Inferior parietal cortex (tissue), 1 donor: ENCODE data around the gene RMRP.

Experiments used
- DNase-seq: peaks from one replicate; pipeline ENCODE4 v3.0.0-alpha.2; 2016; ENCODE audit errors: extremely low spot score

Gene RMRP

GRCh38 chr9:35687306-35687705, 29.5 kb upstream of the RMRP start:
- no peak for DNase-seq

- no peak for DNase-seq
Observed at GRCh38 chr9:35686222-35687203, 28.7 kb upstream of the RMRP start.

GRCh38 chr9:35685506-35685905, 27.7 kb upstream of the RMRP start:
- DNase-seq = no peak

GRCh38 chr9:35684921-35685320, 27.1 kb upstream of the RMRP start:
- no peak for DNase-seq

DNA sequence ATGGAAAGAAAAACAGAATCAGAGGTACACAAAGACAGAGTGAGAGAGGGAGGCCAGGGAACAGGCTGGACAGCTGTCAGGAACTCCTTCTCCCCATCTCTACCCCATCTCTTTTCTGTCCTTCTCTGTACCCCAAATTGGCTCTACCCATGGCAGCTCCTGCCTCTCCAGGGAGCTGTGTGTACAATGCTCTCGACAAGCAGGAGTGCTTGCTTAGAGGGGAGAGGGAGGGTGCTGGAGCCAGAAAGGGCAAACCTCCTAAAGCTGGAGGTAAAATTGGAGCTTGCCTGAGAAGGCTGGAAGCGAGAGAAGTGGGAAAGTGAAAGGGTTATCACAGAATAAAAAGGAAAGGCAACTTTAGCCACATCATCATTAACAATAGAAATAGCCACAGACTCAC, 25.5 kb upstream of the RMRP start:
- no peak for DNase-seq

- no peak for DNase-seq
Observed at GRCh38 chr9:35682520-35683315, 24.9 kb upstream of the RMRP start.

GRCh38 chr9:35682051-35682450, 24.2 kb upstream of the RMRP start:
- no peak for DNase-seq

GRCh38 chr9:35681341-35682002, 23.7 kb upstream of the RMRP start:
- no peak for DNase-seq

- no peak for DNase-seq
Observed at GRCh38 chr9:35680331-35681105, 22.7 kb upstream of the RMRP start.

DNA sequence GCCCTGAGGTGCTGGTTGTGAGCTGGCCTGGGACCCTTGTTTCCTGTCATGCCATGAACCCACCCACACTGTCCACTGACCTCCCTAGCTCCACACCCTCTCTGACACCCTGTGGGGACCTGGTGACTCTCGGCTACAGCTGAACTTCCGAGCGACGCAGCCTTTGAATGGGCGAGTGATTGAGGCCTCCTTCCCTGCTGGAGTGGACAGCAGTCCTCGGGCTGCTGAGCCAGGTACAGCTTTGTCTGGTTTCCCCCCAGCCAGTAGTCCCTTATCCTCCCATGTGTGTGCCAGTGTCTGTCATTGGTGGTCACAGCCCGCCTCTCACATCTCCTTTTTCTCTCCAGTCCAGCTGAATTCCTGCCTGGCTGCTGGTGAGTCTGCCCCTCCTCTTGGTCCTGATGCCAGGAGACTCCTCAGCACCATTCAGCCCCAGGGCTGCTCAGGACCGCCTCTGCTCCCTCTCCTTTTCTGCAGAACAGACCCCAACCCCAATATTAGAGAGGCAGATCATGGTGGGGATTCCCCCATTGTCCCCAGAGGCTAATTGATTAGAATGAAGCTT, 22.0 kb upstream of the RMRP start:
- no peak for DNase-seq

- DNase-seq = no peak
Observed at GRCh38 chr9:35679091-35679490, 21.3 kb upstream of the RMRP start.

- no peak for DNase-seq
Observed at GRCh38 chr9:35675732-35676392, 18.0 kb upstream of the RMRP start.

DNA sequence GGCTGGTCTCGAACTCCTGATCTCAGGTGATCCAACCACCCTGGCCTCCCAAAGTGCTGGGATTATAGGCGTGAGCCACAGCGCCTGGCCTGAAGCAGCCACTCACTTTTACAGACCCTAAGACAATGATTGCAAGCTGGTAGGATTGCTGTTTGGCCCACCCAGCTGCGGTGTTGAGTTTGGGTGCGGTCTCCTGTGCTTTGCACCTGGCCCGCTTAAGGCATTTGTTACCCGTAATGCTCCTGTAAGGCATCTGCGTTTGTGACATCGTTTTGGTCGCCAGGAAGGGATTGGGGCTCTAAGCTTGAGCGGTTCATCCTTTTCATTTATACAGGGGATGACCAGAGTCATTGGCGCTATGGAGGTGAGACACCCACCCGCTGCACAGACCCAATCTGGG, 17.4 kb upstream of the RMRP start:
- DNase-seq = no peak

GRCh38 chr9:35674025-35674361, 16.2 kb upstream of the RMRP start:
- no peak for DNase-seq

DNA sequence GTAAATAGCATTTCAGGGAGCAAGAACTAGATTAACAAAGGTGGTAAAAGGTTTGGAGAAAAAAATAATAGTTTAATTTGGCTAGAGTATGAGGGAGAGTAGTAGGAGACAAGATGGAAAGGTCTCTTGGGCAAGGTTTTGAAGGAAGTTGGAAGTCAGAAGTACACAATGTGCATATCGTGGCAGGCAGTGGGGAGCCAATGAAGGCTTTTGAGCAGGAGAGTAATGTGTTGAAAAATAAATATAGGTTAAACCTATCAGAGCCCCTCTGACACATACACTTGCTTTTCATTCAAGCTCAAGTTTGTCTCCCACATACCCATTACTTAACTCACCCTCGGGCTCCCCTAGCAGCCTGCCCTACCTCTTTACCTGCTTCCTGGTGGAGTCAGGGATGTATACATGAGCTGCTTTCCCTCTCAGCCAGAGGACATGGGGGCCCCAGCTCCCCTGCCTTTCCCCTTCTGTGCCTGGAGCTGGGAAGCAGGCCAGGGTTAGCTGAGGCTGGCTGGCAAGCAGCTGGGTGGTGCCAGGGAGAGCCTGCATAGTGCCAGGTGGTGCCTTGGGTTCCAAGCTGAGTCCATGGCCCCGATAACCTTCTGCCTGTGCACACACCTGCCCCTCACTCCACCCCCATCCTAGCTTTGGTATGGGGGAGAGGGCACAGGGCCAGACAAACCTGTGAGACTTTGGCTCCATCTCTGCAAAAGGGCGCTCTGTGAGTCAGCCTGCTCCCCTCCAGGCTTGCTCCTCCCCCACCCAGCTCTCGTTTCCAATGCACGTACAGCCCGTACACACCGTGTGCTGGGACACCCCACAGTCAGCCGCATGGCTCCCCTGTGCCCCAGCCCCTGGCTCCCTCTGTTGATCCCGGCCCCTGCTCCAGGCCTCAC, 15.6 kb upstream of the RMRP start, which contains the start of gene CA9:
Gene CA9 (plus strand): TSS at position 797 of the 893 bp plus-strand sequence. CDS start 32 bp downstream, at position 829.
- no peak for DNase-seq

GRCh38 chr9:35669331-35670145, 11.7 kb upstream of the RMRP start:
- no peak for DNase-seq

DNA sequence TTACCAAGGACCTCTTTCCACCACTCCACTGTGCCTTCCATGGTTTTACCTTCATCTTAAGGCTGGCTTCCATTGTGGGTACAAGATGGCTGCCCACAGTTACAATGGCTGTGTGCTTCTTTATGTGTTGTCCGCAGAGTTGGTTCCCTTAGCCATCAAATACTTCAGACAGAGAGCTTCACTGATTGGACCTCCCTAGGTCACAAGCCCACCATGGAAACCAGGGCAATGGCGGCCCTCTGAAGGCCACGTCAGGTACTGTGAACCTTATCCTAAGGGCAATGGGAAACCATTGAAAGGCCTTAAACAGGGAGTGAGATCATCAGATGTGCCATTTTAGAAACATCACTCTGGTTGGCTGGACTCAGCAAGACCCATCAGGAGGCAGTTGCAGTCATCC, 10.1 kb upstream of the RMRP start:
- DNase-seq = no peak

DNA sequence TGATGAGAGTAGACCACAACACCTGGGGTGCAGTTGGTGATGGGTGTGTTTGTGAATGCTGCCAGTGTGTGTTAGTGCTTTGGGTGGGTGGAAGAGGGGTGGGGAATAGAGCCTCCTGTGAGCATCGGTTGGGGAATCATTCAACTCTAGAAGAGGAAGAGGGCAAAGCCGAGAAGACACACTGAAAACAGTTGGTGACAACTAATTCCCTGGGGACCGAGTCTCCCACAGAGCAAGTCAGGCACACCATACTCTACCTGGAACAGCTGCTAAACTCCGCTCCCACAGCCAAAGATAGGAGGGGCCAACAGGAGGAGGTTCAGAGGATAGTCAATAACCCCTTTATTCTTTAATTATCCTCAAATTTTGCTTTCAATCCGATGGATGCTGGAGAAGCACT, 8.7 kb upstream of the RMRP start:
- DNase-seq = no peak

DNA sequence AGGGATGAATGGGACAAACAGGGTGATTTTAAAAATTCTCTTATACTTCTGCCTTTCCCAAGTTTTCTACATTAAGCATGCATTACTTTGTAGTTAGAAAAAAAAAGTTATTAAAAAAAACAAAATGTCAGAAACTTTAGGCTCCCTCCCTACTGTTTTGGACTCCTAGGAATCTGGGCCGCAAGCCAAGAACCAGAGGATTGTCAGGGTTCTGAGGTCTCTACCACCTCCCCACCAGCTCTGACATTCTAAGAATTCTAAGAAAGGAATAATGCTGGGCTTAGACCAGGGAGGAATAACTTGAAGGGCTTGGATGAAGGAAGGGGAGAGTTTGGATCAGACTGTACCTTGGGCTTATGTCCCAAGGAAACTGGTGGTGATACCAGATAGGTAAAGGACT, 8.2 kb upstream of the RMRP start:
- DNase-seq = no peak
